Astrocyte (in vitro differentiated cells and primary cell): ENCODE results near the gene CRYBG3. TPM values are rescaled to one million over a fixed set of nuclear protein-coding genes. Genes with fewer than 3 reads are reported as not detected.

ENCODE experiments used
- DNase-seq: peaks from one replicate; pipeline ENCODE4 v3.0.0-alpha.2; 2010; ENCODE audit warnings: low read depth
- FAIRE-seq: peaks from 2 replicates; lab custom pipeline; 2011; peaks lifted over from hg19 to GRCh38; lab: Jason Lieb, UNC
- H2AFZ ChIP-seq: 2 replicates; pipeline ENCODE4 v1.6.0; 2012; ENCODE audit warnings: low read depth, low read length, inconsistent platforms
- H3K27ac ChIP-seq: 2 replicates; pipeline ENCODE4 v1.5.1; 2011; ENCODE audit warnings: low read depth, low read length, inconsistent platforms
- H3K27me3 ChIP-seq: 2 replicates; pipeline ENCODE4 v1.6.0; 2011; ENCODE audit warnings: low read length, inconsistent platforms; ENCODE audit not compliant: insufficient read depth
- H3K36me3 ChIP-seq: 2 replicates; pipeline ENCODE4 v1.5.1; 2011; ENCODE audit warnings: low read length, inconsistent platforms; ENCODE audit not compliant: insufficient read depth
- H3K4me1 ChIP-seq: 2 replicates; pipeline ENCODE4 v1.5.1; 2011; ENCODE audit warnings: low read length, inconsistent platforms; ENCODE audit not compliant: insufficient read depth
- H3K4me2 ChIP-seq: 2 replicates; pipeline ENCODE4 v1.6.0; 2012; ENCODE audit warnings: low read length, inconsistent platforms
- H3K4me3 ChIP-seq: 2 replicates; pipeline ENCODE4 v1.5.1; 2011; ENCODE audit warnings: low read depth, mild to moderate bottlenecking, low read length, inconsistent platforms; ENCODE audit not compliant: insufficient read depth
- H3K79me2 ChIP-seq: 2 replicates; pipeline ENCODE4 v1.6.0; 2012; ENCODE audit warnings: mild to moderate bottlenecking, low read length, inconsistent platforms; ENCODE audit not compliant: insufficient read depth
- H3K9ac ChIP-seq: 2 replicates; pipeline ENCODE4 v1.6.0; 2012; ENCODE audit warnings: mild to moderate bottlenecking, low read length, inconsistent platforms
- H3K9me3 ChIP-seq: 2 replicates; pipeline ENCODE4 v1.5.1; 2012; ENCODE audit warnings: low read depth, mild to moderate bottlenecking, low read length, inconsistent platforms; ENCODE audit not compliant: insufficient read depth
- H4K20me1 ChIP-seq: 2 replicates; pipeline ENCODE4 v1.6.0; 2012; ENCODE audit warnings: low read length, inconsistent platforms; ENCODE audit not compliant: insufficient read depth
- H3K27ac Mint-ChIP-seq: one replicate; pipeline ENCODE4 v1.8.0; 2021; ENCODE audit warnings: mild to moderate bottlenecking, mixed read lengths; ENCODE audit not compliant: unreplicated experiment
- H3K27me3 Mint-ChIP-seq: one replicate; pipeline ENCODE4 v1.8.0; 2021; ENCODE audit warnings: low read depth, mixed read lengths; ENCODE audit not compliant: unreplicated experiment
- H3K36me3 Mint-ChIP-seq: one replicate; pipeline ENCODE4 v1.8.0; 2021; ENCODE audit warnings: low read depth, mixed read lengths; ENCODE audit not compliant: unreplicated experiment
- H3K4me1 Mint-ChIP-seq: one replicate; pipeline ENCODE4 v1.8.0; 2021; ENCODE audit warnings: low read depth, mixed read lengths; ENCODE audit not compliant: unreplicated experiment
- H3K4me3 Mint-ChIP-seq: one replicate; pipeline ENCODE4 v1.8.0; 2021; ENCODE audit warnings: mild to moderate bottlenecking, moderate library complexity, mixed read lengths; ENCODE audit not compliant: unreplicated experiment
- H3K9me3 Mint-ChIP-seq: one replicate; pipeline ENCODE4 v1.8.0; 2021; ENCODE audit warnings: mild to moderate bottlenecking, mixed read lengths; ENCODE audit not compliant: unreplicated experiment
- EZH2 ChIP-seq: IDR thresholded peaks from 2 replicates; pipeline ENCODE4 v1.6.1; 2012; ENCODE audit warnings: mild to moderate bottlenecking, low read length, inconsistent platforms; ENCODE audit not compliant: insufficient read depth
- total RNA-seq: library from RNA; stranded (reverse); gene quantifications from 2 replicates; pipeline ENCODE4 v1.2.1, GENCODE V29; 2021
- TF ChIP-seq, protein P1 (sequence below): IDR thresholded peaks from 2 replicates; pipeline ENCODE4 v1.5.1; 2011; ENCODE audit warnings: low read depth, mild to moderate bottlenecking, inconsistent platforms, low read length, moderate library complexity; ENCODE audit not compliant: insufficient read depth

CRYBG3 gene
- total RNA-seq, 1 donor from 2014 or later = 13.0 TPM

DNA sequence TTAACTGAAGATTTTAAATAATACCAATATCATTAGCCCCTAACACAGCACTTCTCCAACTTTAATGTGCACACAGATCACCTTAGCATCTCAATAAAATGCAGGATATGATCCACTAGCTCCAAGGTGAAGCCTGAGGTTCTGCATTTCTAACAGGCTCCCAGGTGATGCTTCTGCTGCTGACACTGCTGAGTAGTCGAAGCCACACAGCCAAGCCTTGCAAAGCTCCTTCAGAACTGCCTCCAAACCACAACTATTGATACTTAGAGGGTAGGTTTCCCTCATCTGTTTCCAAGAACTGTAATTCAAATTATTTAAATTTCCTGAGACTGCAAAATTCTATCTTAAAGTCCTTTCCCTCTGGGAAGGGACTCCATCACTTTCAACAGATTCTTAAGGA lies 146.6 kb downstream of the CRYBG3 start:
- no peak for FAIRE-seq
- peaks cover 10% of the 10 kb centered on the region for H3K4me1 ChIP-seq
- H3K4me2 ChIP-seq = no peak overlapping the region
- H3K9me3 ChIP-seq = no peaks in the 10 kb centered on the region
- no peaks in the 10 kb centered on the region for H3K36me3 Mint-ChIP-seq
- no peaks in the 10 kb centered on the region for H3K9me3 Mint-ChIP-seq
- peaks cover 34% of the 10 kb centered on the region for H4K20me1 ChIP-seq
- DNase-seq = no peak
- H3K4me3 Mint-ChIP-seq = no peak overlapping the region
- H3K79me2 ChIP-seq = peaks cover 69% of the 10 kb centered on the region
- no peak for TF ChIP-seq EZH2
- TF ChIP-seq, protein P1, sequence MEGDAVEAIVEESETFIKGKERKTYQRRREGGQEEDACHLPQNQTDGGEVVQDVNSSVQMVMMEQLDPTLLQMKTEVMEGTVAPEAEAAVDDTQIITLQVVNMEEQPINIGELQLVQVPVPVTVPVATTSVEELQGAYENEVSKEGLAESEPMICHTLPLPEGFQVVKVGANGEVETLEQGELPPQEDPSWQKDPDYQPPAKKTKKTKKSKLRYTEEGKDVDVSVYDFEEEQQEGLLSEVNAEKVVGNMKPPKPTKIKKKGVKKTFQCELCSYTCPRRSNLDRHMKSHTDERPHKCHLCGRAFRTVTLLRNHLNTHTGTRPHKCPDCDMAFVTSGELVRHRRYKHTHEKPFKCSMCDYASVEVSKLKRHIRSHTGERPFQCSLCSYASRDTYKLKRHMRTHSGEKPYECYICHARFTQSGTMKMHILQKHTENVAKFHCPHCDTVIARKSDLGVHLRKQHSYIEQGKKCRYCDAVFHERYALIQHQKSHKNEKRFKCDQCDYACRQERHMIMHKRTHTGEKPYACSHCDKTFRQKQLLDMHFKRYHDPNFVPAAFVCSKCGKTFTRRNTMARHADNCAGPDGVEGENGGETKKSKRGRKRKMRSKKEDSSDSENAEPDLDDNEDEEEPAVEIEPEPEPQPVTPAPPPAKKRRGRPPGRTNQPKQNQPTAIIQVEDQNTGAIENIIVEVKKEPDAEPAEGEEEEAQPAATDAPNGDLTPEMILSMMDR = no peak
- peaks cover 10% of the 10 kb centered on the region for H3K36me3 ChIP-seq
- no peak overlapping the region for H3K4me3 ChIP-seq
- H2AFZ ChIP-seq = no peak overlapping the region
- H3K27me3 ChIP-seq = no peaks in the 10 kb centered on the region
- H3K4me1 Mint-ChIP-seq = no peaks in the 10 kb centered on the region
- no peak overlapping the region for H3K9ac ChIP-seq
- no peak overlapping the region for H3K27ac ChIP-seq
- H3K27me3 Mint-ChIP-seq = no peaks in the 10 kb centered on the region
- H3K27ac Mint-ChIP-seq = no peak overlapping the region

- Histone ChIP-seq H3K4me3 (no peak overlapping the region), H3K79me2 (peaks cover 60% of the 10 kb centered on the region), H3K27ac (no peak overlapping the region)
Observed at GRCh38 chr3:97969541-97969940, 147.7 kb downstream of the CRYBG3 start.

GRCh38 chr3:97970156-97970555 lies 148.3 kb downstream of the CRYBG3 start:
- TF ChIP-seq, protein P1 = no peak
- no peak for TF ChIP-seq EZH2
- H3K4me3 ChIP-seq = no peak overlapping the region
- H3K27me3 ChIP-seq = no peaks in the 10 kb centered on the region
- H3K79me2 ChIP-seq = peaks cover 56% of the 10 kb centered on the region
- Mint-ChIP-seq H3K27ac (no peak overlapping the region), H3K9me3 (no peaks in the 10 kb centered on the region), H3K4me3 (peak overlapping the region; percentile 89), H3K36me3 (no peaks in the 10 kb centered on the region), H3K27me3 (no peaks in the 10 kb centered on the region), H3K4me1 (no peaks in the 10 kb centered on the region)
- no peak for FAIRE-seq
- H3K27ac ChIP-seq = no peak overlapping the region
- H3K4me2 ChIP-seq = no peak overlapping the region
- H3K9ac ChIP-seq = no peak overlapping the region
- peaks cover 10% of the 10 kb centered on the region for H3K4me1 ChIP-seq
- peaks cover 10% of the 10 kb centered on the region for H3K36me3 ChIP-seq
- no peak for DNase-seq
- no peak overlapping the region for H2AFZ ChIP-seq
- peaks cover 34% of the 10 kb centered on the region for H4K20me1 ChIP-seq
- no peaks in the 10 kb centered on the region for H3K9me3 ChIP-seq

More at GRCh38 chr3:97969541-97969940, 147.7 kb downstream of the CRYBG3 start:
- no peaks in the 10 kb centered on the region for H3K9me3 Mint-ChIP-seq
- Histone ChIP-seq H3K9ac (no peak overlapping the region), H3K4me2 (no peak overlapping the region), H3K27me3 (no peaks in the 10 kb centered on the region), H3K4me1 (peaks cover 10% of the 10 kb centered on the region), H3K9me3 (no peaks in the 10 kb centered on the region), H3K36me3 (peaks cover 10% of the 10 kb centered on the region), H4K20me1 (peaks cover 34% of the 10 kb centered on the region), H2AFZ (no peak overlapping the region)
- no peaks in the 10 kb centered on the region for H3K36me3 Mint-ChIP-seq
- no peaks in the 10 kb centered on the region for H3K4me1 Mint-ChIP-seq
- FAIRE-seq (no peak), DNase-seq (no peak)
- H3K27me3 Mint-ChIP-seq = no peaks in the 10 kb centered on the region
- no peak for TF ChIP-seq EZH2
- TF ChIP-seq, protein P1 = no peak
- no peak overlapping the region for H3K4me3 Mint-ChIP-seq
- H3K27ac Mint-ChIP-seq = no peak overlapping the region
